MG63 (cell line): ENCODE results near the gene RAB11B. TPM values are rescaled to one million over a fixed set of nuclear protein-coding genes. Genes with fewer than 3 reads are reported as not detected.
"Not testable (repeated sequence)": the region's sequence is repeated elsewhere in the genome, so short reads cannot be mapped to it uniquely, and the experiment has no call there.

Experiments
- DNase-seq: peaks from one replicate; pipeline ENCODE4 v3.0.0-alpha.2; 2020
- H3K27me3 ChIP-seq: fragments of 250-450 bp; sonication (Bioruptor Pico); 2 replicates; pipeline ENCODE4 v1.5.1; 2020; ENCODE audit warnings: mild to moderate bottlenecking, moderate library complexity
- H3K36me3 ChIP-seq: fragments of 250-450 bp; sonication (Bioruptor Pico); 2 replicates; pipeline ENCODE4 v1.5.1; 2020; ENCODE audit warnings: mild to moderate bottlenecking, moderate library complexity
- H3K4me3 ChIP-seq: fragments of 250-450 bp; sonication (Bioruptor Pico); 2 replicates; pipeline ENCODE4 v1.5.1; 2020; ENCODE audit warnings: mild to moderate bottlenecking, moderate library complexity
- H3K9me3 ChIP-seq: fragments of 250-450 bp; sonication (Bioruptor Pico); 2 replicates; pipeline ENCODE4 v1.5.1; 2020; ENCODE audit warnings: mild to moderate bottlenecking, moderate library complexity
- total RNA-seq: library from RNA; depleted of rRNA; stranded (reverse); fragments of >200 nt; shearing (Covaris generic); gene quantifications from 2 replicates; pipeline ENCODE4 v1.2.3, GENCODE V29; 2014; ENCODE audit warnings: low replicate concordance

Gene RAB11B
- total RNA-seq, 1 experiment from 2014 or later = 39.8 TPM

DNA sequence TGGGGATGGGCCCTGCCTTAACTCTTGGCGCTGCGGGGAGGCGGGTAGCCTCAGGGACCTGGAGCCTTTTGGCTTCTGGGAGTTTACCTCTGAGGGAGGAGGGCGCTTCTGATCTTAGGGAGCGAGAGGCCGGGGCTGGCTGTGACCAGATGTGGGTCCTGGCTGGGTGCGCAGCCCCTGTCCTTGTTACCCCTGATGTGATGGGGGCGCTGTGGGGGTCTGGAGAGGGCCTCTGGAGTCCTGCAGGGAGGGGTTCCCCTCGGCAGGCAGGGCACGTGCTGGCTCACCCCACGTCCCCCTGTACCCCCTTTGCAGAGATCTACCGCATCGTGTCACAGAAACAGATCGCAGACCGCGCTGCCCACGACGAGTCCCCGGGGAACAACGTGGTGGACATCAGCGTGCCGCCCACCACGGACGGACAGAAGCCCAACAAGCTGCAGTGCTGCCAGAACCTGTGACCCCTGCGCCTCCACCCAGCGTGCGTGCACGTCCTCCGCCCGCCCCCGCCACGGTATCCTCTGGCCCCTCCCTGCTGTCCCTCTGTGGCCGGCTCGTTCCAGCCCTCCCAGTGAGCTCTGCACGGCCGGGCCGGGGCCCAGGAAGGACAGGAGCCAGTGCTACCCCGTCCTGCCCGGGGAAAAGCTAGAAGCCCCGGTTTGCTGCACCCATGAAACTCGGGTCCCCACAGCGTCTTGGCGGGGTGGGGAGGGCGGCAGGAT lies 13.1 kb downstream of the RAB11B start:
- no peak for DNase-seq
- Histone ChIP-seq H3K36me3 (peaks cover 63% of the 10 kb centered on the region), H3K9me3 (no peaks in the 10 kb centered on the region), H3K27me3 (no peaks in the 10 kb centered on the region; the same call in 1 of the 2 replicates), H3K4me3 (no peak overlapping the region)

DNA sequence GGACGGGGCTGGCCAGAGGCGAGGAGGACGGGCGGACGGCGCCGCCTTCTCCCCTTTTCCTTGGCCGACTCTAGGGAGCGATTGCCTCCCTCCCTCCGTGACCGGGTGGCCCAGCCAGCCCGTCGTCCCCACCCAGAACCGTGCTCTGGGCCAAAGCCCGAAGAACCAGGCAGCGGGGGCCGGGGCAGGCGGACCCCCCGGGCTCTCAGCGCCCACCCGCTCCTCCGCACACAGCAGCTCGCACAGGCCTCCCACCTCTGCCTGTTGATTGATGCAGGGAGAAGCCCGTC lies 13.6 kb downstream of the RAB11B start:
- Histone ChIP-seq H3K4me3 (no peak overlapping the region), H3K9me3 (no peaks in the 10 kb centered on the region)
- DNase-seq = no peak

DNA sequence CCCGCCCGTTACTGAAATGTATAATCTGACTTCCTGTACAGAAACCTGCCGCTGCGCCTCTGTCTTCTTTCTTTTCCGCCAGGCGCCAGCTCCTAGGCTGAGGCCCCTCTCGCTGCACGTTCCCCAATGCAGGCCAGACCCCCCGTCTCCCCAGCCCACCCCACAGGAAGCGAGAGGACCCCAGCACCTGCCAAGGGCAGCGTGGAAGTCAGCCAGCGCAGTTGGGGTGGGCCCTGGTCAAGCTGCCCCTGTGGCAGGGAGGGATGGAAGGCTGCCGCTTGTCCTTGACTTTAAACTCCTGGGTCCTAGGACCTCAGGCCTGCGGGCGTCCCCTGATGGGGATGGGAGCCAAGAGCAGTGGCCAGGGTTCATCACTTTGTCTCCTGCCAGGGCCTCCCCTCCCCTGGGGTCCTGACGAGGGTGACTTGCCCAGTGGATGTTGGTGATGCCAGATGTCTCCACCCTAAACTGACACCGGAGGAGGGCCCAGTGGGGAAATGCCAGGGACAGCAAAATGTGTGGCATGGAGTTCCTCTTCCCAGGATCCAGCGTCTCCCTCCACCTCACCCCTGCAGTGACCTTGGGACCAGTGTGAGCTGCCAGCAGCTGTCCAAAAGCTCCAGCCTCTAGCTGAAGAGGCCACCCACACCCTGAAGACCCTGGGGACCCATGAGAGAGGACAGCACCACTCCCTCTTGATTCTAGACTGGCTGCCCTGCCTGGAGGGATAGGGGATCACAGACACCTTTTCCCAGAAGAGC lies 14.4 kb downstream of the RAB11B start:
- Histone ChIP-seq H3K9me3 (no peaks in the 10 kb centered on the region), H3K4me3 (no peak overlapping the region), H3K36me3 (peaks cover 56% of the 10 kb centered on the region), H3K27me3 (no peaks in the 10 kb centered on the region; the same call in 1 of the 2 replicates)
- DNase-seq = no peak

More for the DNA sequence above, 13.6 kb downstream of the RAB11B start:
- Histone ChIP-seq H3K36me3 (peaks cover 63% of the 10 kb centered on the region), H3K27me3 (no peaks in the 10 kb centered on the region; the same call in 1 of the 2 replicates)

DNA sequence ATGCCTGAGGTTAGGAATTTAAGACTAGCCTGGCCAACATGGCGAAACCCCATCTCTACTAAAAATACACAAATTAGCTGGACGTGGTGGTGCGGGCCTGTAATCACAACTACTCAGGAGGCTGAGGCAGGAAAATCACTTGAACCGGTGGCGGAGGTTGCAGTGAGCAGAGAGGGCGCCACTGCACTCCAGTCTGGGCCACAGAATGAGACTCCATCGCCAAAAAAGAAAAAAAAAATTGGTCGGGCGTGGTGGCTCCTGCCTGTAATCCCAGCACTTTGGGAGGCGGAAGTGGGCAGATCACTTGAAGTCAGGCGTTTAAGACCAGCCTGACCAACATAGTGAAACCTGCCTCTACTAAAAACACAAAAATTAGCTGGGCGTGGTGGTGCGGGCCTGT lies 20.6 kb downstream of the RAB11B start:
- not testable (repeated sequence) for H3K9me3 ChIP-seq, H3K36me3 ChIP-seq, DNase-seq, H3K27me3 ChIP-seq, H3K4me3 ChIP-seq

DNA sequence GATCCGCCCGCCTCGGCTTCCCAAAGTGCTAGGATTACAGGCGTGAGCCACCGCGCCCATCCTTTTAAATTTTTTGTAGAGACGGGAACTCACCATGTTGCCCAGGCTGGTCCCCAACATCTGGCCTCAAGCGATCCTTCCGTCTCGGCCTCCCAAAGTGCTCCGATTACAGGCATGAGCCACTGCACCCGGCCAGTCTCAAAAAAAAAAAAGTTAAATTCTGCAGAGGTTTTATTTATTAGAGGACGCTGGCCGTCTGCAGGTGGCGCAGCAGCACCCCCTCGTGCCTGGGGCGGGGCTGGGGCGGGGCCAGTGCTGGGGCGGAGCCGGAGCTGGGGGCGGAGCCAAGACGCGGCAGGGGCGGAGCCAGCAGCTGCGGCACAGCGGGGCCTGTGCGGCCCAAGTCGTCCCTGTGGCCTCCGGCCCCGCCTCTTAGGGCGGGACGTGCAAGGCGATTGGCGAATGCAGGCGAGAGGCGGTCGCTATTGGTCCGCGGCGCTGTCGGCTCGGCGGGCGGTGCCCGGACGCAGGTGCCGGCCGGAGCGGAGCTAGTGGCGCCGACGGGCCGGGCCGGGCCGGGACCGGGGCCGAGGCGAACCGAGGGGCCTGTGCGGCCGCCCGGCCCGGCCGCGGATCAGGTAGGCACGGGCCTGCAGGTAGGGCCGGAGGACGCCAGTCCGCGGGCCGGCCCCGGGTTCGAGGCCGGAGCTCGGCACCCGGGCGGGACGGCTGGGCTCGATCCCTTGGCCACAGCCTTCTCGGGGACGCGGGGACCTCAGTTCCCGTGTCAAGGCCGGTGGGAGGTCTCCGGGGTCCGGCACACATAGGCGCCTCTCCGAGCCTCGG lies 22.8 kb downstream of the RAB11B start, which contains the start of gene MARCHF2:
Gene MARCHF2 (plus strand): TSS at position 523 of the 846 bp plus-strand sequence. CDS start 8,536 bp downstream, outside the sequence.
- Histone ChIP-seq H3K27me3 (no peaks in the 10 kb centered on the region), H3K9me3 (no peaks in the 10 kb centered on the region), H3K4me3 (peak within 1 kb of the TSS; percentile 55), H3K36me3 (no peaks in the 10 kb centered on the region)
- DNase-seq = peak; percentile 99

DNA sequence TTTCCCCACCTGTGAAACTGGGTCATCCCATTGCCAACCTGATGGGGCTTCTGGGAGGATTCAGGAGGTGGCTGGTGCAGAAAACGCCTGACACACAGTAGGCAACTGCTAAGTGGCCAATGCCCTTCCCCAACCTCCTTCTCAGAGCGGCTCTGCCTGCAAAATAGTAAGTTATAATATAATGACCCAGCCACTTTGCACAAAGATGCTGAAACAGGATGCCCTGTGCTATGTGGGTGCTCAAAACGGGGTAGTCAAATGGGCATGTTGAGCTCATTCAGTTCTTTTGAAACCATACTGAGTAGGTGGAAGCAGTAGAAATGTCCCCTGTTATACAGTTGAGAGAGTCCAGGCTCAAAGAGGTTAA lies 23.5 kb downstream of the RAB11B start:
- H3K9me3 ChIP-seq = no peaks in the 10 kb centered on the region
- H3K36me3 ChIP-seq = no peaks in the 10 kb centered on the region
- no peak for DNase-seq
- H3K27me3 ChIP-seq = no peaks in the 10 kb centered on the region
- peak overlapping the region; percentile 55 for H3K4me3 ChIP-seq

DNA sequence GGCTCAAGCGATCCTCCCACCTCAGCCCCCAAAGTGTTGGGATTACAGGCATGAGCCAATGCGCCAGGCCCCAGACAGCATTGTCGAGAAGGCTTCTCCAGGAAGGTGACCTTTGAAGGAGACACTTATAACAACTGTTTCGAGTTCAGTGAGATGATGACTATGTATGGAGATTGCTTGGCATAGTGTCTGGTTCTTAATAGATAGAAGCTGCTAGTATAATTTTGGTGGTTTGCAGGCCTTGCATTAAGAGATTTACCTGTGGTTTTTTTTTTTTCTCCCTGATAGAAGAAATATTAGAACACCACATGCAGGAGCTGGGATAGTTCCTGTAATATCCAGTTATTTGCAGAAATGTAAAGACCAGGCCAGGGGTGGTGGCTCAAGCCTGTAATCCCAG lies 26.6 kb downstream of the RAB11B start:
- no peaks in the 10 kb centered on the region for H3K9me3 ChIP-seq
- no peaks in the 10 kb centered on the region for H3K36me3 ChIP-seq
- no peak for DNase-seq
- no peaks in the 10 kb centered on the region for H3K27me3 ChIP-seq
- H3K4me3 ChIP-seq = no peak overlapping the region

DNA sequence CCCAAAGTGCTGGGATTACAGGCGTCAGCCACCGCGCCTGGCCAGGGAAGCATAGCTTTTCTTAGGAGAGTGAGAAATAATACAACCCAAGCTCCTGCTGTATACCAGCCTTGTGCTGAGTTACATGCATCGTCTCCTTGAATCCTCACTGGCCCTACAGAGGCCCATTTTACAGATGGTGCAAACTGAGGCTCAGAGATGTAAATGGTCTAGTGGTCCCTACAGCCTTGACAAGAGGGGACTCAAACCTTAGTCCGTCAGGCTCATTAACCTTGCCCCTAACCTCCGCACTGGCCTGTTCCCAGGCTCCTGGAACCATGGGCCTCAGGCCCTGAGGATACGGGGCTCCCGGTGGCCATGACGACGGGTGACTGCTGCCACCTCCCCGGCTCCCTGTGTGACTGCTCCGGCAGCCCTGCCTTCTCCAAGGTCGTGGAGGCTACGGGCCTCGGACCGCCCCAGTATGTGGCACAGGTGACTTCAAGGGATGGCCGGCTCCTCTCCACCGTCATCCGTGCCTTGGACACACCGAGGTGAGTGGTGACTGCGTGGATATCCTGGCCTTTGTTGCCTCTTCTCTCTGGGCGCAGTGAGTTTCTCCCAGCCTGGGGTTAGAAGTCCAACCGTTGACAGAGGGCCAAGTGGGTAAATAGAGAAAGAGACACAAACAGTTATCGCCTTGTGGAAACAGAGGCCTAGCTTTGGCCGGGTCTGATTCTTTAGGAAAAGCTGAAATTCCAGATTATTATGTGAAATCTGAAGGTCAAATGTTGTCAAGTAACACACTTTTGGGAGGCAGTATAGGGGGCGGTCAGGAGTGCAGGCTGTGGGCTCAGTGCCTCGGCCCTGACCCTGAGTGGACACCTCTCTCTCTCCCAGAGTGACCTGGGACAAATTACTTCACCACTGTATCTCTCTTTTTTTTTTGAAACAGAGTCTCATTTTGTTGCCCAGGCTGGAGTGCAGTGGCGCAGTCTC lies 31.6 kb downstream of the RAB11B start:
- no peaks in the 10 kb centered on the region for H3K9me3 ChIP-seq
- no peak for DNase-seq
- no peaks in the 10 kb centered on the region for H3K36me3 ChIP-seq
- no peaks in the 10 kb centered on the region for H3K27me3 ChIP-seq
- H3K4me3 ChIP-seq = no peak overlapping the region

DNA sequence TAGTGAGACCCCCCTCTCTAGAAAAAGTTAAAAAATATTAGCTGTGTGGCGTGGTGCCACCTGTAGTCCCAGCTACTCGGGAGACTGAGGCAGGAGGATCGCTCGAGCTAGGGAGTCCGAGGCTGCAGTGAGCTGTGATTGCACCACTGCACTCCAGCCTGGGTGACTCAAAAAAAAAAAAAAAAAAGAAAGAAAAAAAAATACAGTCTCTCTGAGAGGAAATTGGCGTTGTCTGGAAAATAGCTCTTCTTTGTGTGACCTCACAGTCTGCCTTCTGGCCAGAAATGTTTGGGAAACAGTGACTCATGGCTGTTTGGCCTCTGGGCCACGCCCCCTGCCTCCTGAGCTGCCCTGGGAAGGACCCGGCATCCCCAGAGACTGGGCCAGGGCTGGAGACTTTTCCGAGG lies 33.7 kb downstream of the RAB11B start:
- peak overlapping the region; percentile 16 for H3K4me3 ChIP-seq

DNA sequence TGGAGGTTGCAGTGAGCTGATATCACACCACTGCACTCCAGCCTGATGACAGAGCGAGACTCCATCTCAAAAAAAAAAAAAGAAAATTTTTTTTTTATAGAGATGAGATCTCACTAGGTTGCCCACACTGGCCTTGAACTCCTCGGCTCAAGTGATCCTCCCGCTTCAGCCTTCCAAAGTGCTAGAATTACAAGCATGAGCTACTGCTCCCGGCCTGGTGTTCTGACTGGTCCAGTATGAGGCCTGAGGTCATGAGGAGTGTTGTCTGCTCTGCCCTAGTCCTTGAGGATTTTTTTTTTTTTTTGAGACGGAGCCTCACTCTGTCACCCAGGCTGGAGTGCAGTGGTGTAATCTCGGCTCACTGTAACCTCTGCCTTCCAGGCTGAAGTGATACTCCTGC lies 35.2 kb downstream of the RAB11B start:
- not testable (repeated sequence) for H3K27me3 ChIP-seq, DNase-seq, H3K4me3 ChIP-seq, H3K9me3 ChIP-seq, H3K36me3 ChIP-seq

More for the DNA sequence above, 33.7 kb downstream of the RAB11B start:
- peak; percentile 98 for DNase-seq
- no peaks in the 10 kb centered on the region for H3K36me3 ChIP-seq
- no peaks in the 10 kb centered on the region for H3K9me3 ChIP-seq
- H3K27me3 ChIP-seq = no peaks in the 10 kb centered on the region

DNA sequence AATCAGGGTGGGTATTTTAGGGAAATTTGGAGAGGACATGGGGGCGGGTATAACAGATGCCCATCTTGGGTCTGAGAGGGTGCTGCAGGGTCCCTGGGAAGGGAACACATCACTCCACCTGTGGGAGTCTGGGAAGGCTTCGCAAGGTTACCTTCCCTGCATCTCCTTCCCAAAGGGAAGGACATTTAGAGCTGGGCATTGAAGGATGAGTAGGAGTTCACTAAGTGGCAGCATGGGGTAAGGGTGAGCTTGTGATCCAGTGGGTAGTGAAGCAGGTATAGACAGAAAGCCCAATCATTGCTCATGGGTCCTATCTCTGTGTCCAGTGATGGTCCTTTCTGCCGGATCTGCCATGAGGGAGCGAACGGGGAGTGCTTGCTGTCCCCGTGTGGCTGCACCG lies 36.1 kb downstream of the RAB11B start:
- Histone ChIP-seq H3K36me3 (no peaks in the 10 kb centered on the region), H3K27me3 (no peaks in the 10 kb centered on the region), H3K9me3 (no peaks in the 10 kb centered on the region), H3K4me3 (no peak overlapping the region)
- DNase-seq = no peak

DNA sequence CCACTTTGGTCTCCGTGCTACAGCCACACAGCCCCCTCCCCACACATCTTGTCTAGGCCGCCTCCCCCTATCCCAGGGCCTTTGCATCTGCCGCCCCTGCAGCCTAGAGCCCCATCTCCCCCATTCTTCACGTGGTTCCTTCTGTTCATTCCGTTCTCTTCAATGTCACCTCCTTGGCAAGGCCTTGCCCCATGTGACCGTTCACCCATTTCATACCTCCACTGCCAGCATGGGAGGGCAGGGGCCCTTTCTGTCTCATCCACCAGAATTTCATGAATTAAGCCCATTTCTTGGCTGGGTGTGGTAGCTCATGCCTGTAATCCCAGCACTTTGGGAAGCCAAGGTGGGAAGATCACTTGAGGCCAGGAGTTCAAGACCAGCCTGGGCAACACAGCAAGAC lies 38.9 kb downstream of the RAB11B start:
- H3K4me3 ChIP-seq = no peak overlapping the region
- no peaks in the 10 kb centered on the region for H3K36me3 ChIP-seq
- no peaks in the 10 kb centered on the region for H3K9me3 ChIP-seq
- H3K27me3 ChIP-seq = no peaks in the 10 kb centered on the region
- DNase-seq = no peak

DNA sequence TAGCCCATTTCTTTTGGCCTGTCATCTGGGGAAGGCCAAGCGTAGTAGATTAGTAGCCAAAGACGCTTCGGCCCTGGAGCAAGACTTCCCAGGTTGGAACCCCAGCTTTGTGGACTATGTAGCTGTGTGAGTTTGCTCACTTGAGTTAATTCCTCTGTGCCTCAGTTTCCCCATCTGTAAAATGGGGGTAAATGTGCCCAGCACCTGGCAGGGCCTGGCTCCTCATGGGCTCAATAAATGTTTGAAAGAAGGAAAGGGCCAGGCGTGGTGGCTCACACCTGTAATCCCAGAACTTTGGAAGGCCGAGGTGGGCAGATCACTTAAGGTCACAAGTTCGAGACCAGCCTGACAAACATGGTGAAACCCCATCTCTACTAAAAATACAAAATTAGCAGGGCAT lies 39.7 kb downstream of the RAB11B start:
- H3K27me3 ChIP-seq = no peaks in the 10 kb centered on the region
- no peak for DNase-seq
- no peak overlapping the region for H3K4me3 ChIP-seq
- H3K36me3 ChIP-seq = no peaks in the 10 kb centered on the region
- no peaks in the 10 kb centered on the region for H3K9me3 ChIP-seq

DNA sequence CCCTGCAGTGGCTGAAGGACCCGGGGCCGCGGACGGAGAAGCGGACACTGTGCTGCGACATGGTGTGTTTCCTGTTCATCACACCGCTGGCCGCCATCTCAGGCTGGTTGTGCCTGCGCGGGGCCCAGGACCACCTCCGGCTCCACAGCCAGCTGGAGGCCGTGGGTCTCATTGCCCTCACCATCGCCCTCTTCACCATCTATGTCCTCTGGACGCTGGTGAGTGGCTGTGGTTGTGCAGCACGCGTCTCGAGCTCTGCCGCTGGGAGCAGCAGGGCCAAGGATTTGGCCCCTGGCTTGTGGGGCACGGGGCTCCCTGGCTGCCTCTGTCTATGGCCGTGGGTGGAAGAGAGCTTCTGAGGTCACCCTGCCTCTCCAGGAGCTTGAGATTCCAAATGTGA lies 40.5 kb downstream of the RAB11B start:
- H3K4me3 ChIP-seq = no peak overlapping the region
- no peaks in the 10 kb centered on the region for H3K9me3 ChIP-seq
- no peaks in the 10 kb centered on the region for H3K36me3 ChIP-seq
- DNase-seq = no peak
- no peaks in the 10 kb centered on the region for H3K27me3 ChIP-seq

DNA sequence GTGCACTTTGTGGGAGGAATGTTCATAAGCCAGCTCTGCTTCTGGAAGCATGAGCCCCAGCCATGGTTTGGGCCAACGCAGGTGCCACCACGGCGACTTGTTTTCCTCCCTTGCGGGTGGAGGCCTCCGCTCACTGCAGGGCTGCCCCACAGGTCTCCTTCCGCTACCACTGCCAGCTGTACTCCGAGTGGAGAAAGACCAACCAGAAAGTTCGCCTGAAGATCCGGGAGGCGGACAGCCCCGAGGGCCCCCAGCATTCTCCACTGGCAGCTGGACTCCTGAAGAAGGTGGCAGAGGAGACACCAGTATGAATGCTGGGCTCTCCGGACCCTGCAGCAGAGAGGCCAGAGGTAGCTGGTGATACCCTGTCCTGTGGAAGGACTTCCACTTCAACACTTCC lies 48.1 kb downstream of the RAB11B start:
- H3K4me3 ChIP-seq = no peak overlapping the region
- H3K36me3 ChIP-seq = no peaks in the 10 kb centered on the region
- no peaks in the 10 kb centered on the region for H3K27me3 ChIP-seq
- no peaks in the 10 kb centered on the region for H3K9me3 ChIP-seq
- DNase-seq = no peak
